Transverse colon (tissue), 4 donors: ENCODE results near the gene LTBR.

ENCODE experiments used
- EP300 ChIP-seq: sonication (generic); formaldehyde crosslinking; IDR thresholded peaks from one replicate; pipeline ENCODE4 v1.6.1; 2017; ENCODE audit warnings: antibody characterized with exemption, low read depth
- POLR2AphosphoS5 ChIP-seq, 3 donors: sonication (generic); formaldehyde crosslinking; IDR thresholded peaks; one replicate each; pipeline ENCODE4 v1.6.1; 2016; ENCODE audit warnings: antibody characterized with exemption in 3 of 3
- TF ChIP-seq, protein P1 (sequence below), 5 experiments: fragments of 200-600 bp in 3 of 5; fragments of 450-650 bp in 2 of 5; sonication (generic) in 3 of 5; IDR thresholded peaks; 1 replicate in 2 of 5; 2 replicates in 3 of 5; pipeline ENCODE4 v1.5.1; 2016 to 2017; ENCODE audit warnings: antibody characterized with exemption in 5 of 5, inconsistent platforms in 3 of 5, mild to moderate bottlenecking in 2 of 5, moderate library complexity in 1 of 5

DNA sequence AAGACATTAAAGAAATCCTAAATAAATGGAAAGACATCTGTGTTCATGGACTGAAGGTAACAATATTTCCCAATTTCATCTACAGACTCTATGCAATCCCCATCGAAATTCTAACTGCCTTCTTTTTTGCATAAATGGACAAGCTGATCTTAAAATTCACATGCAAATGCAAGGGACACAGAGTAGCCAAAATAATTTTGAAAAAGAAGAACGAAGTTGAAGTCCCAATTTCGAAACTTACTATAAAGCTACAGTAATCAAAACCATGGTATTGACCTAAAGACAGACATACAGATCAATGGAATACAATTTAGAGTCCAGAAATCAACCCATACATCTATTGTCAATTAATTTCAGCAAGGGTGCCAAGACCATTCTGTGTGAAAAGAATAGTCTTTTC lies 44.4 kb downstream of the LTBR start:
- TF ChIP-seq EP300 (no peak), POLR2AphosphoS5 (IDR thresholded peaks at IDR 0.05) (no peak)
- TF ChIP-seq, protein P1, sequence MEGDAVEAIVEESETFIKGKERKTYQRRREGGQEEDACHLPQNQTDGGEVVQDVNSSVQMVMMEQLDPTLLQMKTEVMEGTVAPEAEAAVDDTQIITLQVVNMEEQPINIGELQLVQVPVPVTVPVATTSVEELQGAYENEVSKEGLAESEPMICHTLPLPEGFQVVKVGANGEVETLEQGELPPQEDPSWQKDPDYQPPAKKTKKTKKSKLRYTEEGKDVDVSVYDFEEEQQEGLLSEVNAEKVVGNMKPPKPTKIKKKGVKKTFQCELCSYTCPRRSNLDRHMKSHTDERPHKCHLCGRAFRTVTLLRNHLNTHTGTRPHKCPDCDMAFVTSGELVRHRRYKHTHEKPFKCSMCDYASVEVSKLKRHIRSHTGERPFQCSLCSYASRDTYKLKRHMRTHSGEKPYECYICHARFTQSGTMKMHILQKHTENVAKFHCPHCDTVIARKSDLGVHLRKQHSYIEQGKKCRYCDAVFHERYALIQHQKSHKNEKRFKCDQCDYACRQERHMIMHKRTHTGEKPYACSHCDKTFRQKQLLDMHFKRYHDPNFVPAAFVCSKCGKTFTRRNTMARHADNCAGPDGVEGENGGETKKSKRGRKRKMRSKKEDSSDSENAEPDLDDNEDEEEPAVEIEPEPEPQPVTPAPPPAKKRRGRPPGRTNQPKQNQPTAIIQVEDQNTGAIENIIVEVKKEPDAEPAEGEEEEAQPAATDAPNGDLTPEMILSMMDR (IDR thresholded peaks at IDR 0.05), result no peak
